NCI-H1092 treated with DMSO at 0.1 percent for 48 hours (cell line): Measurements from ENCODE around the gene LYSMD4.

Experiments
- DNase-seq: peaks from one replicate; lab custom pipeline; 2025; lab: John Stamatoyannopoulos, UW

LYSMD4 gene

DNA sequence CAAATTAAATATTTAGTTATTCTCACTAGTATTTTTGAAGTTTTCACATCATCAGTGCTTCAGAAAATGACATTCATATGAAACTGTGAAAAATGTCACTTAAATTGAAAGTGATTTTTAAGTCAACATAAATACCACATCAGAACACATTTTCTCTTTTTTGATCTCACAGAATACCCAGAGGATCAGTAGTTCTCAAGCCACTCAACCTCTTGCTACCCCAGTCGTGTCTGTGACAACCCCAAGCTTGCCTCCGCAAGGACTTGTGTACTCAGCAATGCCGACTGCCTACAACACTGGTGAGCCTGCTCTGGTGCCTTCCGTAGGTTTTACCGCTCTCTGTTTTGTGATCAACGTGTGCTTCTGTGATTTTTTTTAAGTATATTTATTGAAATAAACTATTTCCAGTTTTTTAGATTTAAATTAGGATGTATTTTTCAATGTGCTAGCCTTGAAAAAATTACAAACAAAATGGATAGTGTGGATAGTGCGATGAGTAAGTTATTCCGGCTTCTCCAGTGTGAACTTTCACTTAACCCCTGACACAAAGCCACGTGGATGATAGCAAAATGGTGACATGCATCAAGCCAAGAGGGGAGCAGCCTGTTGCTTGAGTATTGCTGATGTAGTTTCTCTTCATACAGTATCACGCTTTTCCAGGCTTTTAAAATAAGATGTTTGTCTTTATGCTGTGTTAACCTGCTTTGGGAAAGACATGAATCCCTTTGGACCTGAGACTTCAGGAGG, 26.5 kb downstream of the LYSMD4 start:
- DNase-seq = no peak

DNA sequence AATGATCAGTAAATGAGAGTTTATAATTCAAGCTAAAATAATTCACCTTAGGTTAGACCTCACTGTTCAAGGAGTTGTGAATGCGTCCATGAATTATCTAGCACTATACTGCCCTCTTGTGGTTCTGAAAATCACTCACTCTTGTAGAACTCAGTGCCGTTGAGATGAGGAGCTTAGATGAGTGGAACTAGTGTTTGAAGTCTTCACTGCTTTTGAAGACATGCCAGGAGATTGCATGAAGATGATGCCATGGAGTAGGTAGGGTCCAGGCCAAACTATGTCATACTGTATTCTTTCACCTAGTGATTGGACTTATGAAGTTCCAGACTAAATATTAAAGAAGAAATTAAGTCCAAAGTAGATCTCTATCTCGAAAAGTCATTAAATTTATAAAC, 28.8 kb downstream of the LYSMD4 start:
- peak; percentile 59 for DNase-seq

DNA sequence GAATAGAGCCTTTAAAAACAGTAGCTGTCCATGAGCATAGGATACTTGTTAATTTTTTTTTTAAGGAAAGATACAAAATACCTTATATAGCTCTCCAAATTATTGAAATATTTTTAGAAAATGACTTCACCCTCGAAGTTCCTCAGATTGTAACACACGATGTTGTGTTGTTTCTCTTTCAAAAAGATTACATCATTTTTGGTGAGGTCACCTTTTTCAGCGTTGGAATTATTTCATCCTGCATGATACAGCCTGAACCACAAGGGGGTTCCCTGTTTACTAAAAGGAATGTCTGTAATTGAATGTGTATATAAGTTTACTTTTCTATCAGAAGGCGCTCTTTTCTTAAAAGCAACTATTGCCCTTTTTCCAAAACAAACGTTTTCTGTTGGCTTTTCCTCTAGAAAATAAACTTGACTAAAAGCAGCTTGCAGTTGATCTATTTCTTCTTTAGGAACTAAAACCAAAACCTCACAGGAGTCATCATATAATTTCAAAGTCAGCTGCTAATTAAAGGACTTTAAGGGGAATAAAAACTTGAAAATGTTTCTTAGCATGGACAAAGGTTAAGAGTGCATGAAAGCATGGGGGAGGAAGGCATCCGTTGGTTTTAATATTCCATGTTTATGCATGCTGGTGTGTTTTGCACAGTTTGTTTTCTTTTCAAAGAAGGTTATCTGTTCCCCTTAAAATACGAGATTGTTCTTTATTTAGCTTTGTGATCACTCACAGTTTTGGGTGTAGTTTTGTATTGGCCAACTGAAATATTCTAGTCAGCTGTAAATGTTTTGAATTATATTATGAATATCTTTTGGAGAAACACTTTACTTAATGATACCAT, 29.4 kb downstream of the LYSMD4 start:
- no peak for DNase-seq

DNA sequence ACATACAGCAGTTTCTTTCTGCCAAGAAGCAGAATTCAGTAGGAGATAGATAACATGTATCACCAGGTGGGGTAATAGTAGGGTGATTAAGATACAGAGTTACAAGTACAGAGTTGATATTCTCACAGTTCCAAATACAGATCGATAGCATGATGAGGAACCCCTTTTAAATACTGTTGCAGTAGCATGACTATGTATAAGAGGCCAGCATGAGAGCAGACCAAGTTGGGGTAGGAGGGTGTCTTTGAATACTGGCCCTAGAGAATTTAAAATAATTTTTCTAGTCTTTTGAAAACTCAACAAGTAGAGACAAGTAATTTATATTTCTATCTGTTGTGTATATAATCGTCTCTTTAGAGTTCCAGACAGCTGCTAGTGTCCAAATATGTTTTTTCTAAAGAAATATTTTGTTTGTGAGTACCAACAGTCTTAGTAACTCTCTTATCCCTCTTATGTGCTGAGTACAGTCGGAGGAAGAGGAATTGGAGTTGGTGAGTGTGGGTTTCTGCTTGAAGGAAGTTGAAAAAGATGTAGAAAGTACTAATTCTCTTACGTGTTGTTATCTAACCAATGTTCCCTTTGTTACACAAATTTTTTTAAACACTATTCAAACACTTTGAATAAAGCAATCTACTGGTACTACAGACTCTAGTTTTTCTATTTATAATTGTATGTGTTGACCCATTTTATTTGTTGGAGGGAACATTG, 30.2 kb downstream of the LYSMD4 start:
- no peak for DNase-seq

DNA sequence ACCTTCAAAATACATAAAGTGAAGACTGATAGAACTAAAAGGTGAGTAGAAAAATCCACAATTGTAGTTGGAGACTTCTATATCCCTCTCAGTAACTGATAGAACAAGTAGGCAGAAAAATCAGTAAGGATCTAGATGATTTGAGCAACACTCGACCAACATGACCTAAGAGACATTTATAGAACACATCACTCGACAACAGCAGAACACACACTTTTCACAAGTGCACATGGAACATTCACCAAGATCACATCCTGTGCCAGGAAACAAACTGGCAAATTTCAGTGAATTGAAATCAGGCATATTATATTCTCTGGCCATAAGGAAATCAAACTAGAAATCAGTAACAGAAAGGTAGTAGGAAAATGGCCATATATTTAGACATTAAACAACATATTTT, 37.1 kb downstream of the LYSMD4 start:
- DNase-seq = no peak

DNA sequence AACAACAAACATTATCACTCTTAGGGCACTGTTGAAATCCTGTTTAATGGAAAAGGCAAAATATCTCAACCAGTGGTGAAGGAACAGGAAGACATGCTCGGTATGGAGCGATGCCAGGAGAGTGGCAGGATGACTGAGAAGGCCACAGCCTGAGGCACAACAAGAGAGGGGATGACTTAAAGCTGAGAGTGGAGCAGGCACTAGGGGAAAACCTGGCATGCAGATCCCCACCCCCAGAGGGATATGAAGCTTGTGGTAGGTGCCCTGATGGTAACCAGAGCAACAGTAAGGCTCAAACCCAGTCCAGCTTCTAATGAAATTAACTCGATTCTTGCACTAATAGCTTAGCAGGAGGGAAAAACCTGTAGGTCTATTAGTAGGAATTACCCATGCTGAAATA, 40.4 kb downstream of the LYSMD4 start:
- no peak for DNase-seq

DNA sequence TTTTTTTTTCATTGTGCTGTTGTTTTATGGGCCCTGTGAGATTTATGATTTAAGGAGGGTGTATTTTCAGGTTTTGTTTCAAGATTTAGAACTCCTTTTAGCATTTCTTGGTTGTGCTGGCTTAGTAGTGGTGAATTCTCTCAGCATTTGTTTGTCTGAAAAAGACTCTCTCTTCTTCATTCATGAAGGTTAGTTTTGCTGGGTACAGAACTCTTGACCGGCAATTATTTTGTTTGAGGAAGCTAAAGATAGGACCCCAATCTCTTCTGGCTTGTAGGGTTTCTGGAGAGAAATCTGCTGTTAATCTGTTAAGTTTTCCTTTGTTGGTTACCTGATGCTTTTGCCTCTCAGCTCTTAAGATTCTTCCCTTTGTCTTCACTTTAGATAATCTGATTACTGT, 46.9 kb downstream of the LYSMD4 start:
- DNase-seq = no peak

DNA sequence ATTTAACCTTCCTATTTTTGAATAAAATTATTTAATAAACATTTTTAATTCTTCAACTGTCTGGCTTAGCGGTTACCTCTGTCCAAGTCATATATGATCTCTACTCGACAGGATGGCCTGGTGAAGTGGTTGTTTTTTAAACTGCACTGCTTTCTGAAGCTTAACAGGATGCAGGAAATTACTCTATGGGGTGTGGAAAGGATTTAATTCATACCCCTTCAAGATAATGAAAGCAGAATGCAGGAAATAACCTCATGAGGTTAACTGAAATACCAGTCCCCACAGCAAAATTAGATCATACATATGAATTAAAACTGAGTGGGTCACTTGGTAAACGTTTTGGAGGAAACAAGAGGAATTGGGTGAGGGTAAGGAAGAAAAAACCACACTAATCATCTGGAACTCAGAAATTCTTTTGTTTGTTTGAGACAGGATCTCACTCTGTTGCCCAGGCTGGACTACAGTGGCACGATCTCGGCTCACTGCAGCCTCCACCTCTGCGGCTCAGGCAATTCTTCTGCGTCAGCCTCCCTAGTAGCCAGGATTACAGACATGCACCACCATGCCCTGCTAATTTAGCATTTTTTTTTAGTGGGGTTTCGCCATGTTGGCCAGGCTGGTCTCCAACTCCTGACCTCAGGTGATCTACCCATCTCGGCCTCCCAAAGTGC, 50.1 kb downstream of the LYSMD4 start:
- no peak for DNase-seq

DNA sequence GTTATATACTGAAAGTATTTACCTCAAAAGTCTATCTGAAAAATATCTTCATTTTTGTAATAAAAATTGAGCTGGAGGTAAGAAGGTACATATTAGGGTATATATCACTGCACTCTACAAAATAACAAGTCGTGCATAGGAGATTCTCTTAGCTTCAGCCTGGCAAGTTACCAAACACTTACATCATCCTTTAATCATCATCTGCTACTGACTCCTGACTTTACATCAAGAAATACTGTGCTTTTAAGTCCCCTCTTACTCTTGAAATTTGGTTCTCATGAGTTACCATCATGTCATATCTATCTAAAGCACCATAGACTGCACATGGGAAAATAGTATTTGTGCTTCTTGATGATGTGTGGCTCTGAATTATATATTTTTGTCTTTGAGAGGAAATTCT, 50.8 kb downstream of the LYSMD4 start:
- no peak for DNase-seq

DNA sequence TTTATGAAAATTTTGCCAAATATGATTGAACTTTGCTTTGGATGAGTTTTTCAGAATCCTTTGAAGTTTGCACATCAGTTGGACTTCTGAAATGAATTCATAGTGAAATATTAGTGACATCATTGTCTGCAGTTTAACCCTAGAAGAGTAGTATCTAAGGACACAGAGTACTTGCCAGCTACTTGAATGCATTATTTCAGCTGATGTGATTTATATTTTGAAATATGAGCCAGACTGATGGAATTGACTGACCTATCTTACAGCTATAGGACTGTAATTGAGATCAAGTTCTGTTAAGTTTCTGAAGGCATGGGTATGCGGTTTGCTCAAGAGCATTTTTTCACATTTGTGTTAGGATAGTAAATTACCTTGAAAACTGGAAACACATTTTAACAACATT, 51.2 kb downstream of the LYSMD4 start:
- DNase-seq = no peak

DNA sequence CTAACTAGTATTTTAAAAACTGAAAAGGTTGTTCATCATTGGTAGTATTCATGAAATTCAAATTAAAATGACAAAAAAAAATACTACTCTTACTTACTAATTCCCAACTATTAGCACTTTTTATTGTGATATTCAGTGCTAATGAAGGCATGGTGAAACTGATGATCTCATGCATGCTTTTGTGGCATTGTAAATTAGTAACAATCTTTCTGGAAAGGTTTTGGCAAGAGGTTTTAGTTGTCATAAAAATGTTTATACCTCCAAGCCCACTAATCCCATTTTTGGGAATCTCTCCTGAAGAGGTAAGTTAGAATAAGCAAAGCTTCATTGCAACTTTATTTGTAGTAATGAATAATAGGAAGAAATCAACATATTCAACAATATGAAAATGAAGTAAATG, 53.0 kb downstream of the LYSMD4 start:
- no peak for DNase-seq

DNA sequence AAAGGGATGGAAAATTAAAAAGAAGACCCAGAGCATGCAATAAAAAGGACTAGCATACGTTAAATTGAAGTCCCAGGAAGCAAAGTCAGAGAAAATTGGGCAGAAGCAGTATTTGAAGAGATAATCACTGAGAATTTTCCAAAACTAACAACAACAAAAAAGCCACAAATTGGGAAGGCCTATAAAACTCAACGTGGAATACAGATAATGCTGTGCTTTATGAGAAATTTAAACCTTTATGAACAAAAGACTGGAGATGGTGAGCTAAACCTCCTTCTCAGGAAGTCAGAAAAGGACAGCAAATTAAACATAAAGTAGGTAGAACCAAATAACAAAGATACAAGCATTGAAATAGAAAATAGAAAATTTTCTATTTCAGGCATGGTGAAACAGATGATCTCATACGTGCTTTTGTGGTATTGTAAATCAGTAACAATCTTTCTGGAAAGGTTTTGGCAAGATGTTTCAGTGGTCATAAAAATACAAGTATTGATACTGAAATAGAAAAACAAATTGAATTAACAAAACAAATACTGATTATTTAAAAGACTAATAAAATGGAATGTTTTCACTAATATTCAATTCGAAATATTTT, 55.6 kb downstream of the LYSMD4 start:
- DNase-seq = no peak
